Activated naive CD8-positive, alpha-beta T cell (primary cell): ENCODE results near the gene MCM5.

ENCODE experiments used
- H3K27ac Mint-ChIP-seq: one replicate; pipeline ENCODE4 v1.8.0; 2021; ENCODE audit warnings: mixed read lengths
- H3K27me3 Mint-ChIP-seq: one replicate; pipeline ENCODE4 v1.8.0; 2021; ENCODE audit warnings: mixed read lengths
- H3K36me3 Mint-ChIP-seq: one replicate; pipeline ENCODE4 v1.8.0; 2021; ENCODE audit warnings: mixed read lengths
- H3K4me1 Mint-ChIP-seq: one replicate; pipeline ENCODE4 v1.8.0; 2021; ENCODE audit warnings: low read depth, mixed read lengths
- H3K4me3 Mint-ChIP-seq: one replicate; pipeline ENCODE4 v1.8.0; 2021; ENCODE audit warnings: mild to moderate bottlenecking, mixed read lengths
- H3K9me3 Mint-ChIP-seq: one replicate; pipeline ENCODE4 v1.8.0; 2021; ENCODE audit warnings: low read depth, mixed read lengths

The MCM5 gene

GRCh38 chr22:35473971-35474370, 74.0 kb downstream of the MCM5 start:
- Mint-ChIP-seq H3K4me1 (peaks cover 3% of the 10 kb centered on the region), H3K36me3 (peaks cover 9% of the 10 kb centered on the region), H3K27ac (no peak overlapping the region), H3K27me3 (peaks cover 13% of the 10 kb centered on the region), H3K4me3 (no peak overlapping the region), H3K9me3 (no peaks in the 10 kb centered on the region)
